HEK293 (cell line): ENCODE results near the gene SNAPC4.

Source experiments
- CTCF ChIA-PET: fragments of 350-600 bp; formaldehyde crosslinking; extraction: SDS; loops from one replicate; lab custom pipeline; 2021; ENCODE audit warnings: antibody characterized with exemption; lab: Yijun Ruan, JAX
- POLR2A ChIA-PET: fragments of 300-600 bp; formaldehyde crosslinking; extraction: SDS; loops from one replicate; lab custom pipeline; 2020; ENCODE audit warnings: antibody characterized with exemption, inconsistent platforms; lab: Yijun Ruan, JAX
- H3K27ac ChIP-seq: fragments of 200-500 bp; sonication (Bioruptor generic); 2 replicates; pipeline ENCODE4 v1.5.1; 2014; ENCODE audit warnings: low read depth, low read length, control low read depth, inconsistent platforms; ENCODE audit errors: extremely low read depth
- H3K36me3 ChIP-seq, 2 experiments: fragments of 200-500 bp in 1 of 2; sonication (Bioruptor generic) in 1 of 2; 1 replicate in 1 of 2; 2 replicates in 1 of 2; pipeline ENCODE4 v1.5.1; 2014 to 2017; ENCODE audit warnings: inconsistent platforms in 2 of 2, low read length in 2 of 2; ENCODE audit not compliant: control insufficient read depth in 2 of 2, insufficient read depth in 1 of 2
- H3K4me1 ChIP-seq: fragments of 200-500 bp; sonication (Bioruptor generic); 2 replicates; pipeline ENCODE4 v1.5.1; 2014; ENCODE audit warnings: mild to moderate bottlenecking, low read length, inconsistent platforms; ENCODE audit not compliant: control insufficient read depth, insufficient read depth
- H3K4me3 ChIP-seq: 2 replicates; pipeline ENCODE4 v1.5.1; 2011; ENCODE audit warnings: low read depth, mild to moderate bottlenecking, control low read depth, low read length, moderate library complexity
- H3K9me3 ChIP-seq: fragments of 200-500 bp; sonication (Bioruptor generic); 2 replicates; pipeline ENCODE4 v1.5.1; 2014; ENCODE audit warnings: low read depth, low read length, inconsistent platforms; ENCODE audit not compliant: control insufficient read depth, insufficient read depth
- GLIS2 ChIP-seq: fragments of 450-650 bp; formaldehyde crosslinking; IDR thresholded peaks from 2 replicates; pipeline ENCODE4 v1.5.1; 2016; ENCODE audit warnings: missing biosample characterization, missing genetic modification characterization
- IKZF3 ChIP-seq: fragments of 450-650 bp; IDR thresholded peaks from 2 replicates; pipeline ENCODE4 v1.5.0; 2018; ENCODE audit warnings: missing biosample characterization, mild to moderate bottlenecking, missing genetic modification characterization, moderate library complexity
- KLF1 ChIP-seq: fragments of 450-650 bp; formaldehyde crosslinking; IDR thresholded peaks from 2 replicates; pipeline ENCODE4 v1.5.1; 2016; ENCODE audit warnings: missing biosample characterization, missing genetic modification characterization
- MEIS1 ChIP-seq: sonication (generic); formaldehyde crosslinking; IDR thresholded peaks from 2 replicates; pipeline ENCODE4 v1.8.1; 2022; ENCODE audit warnings: missing genetic modification reagents, mild to moderate bottlenecking, borderline replicate concordance
- WT1 ChIP-seq: fragments of 450-650 bp; formaldehyde crosslinking; IDR thresholded peaks from 2 replicates; pipeline ENCODE4 v1.5.1; 2016; ENCODE audit warnings: missing biosample characterization, missing genetic modification characterization
- ZBTB1 ChIP-seq: fragments of 450-650 bp; formaldehyde crosslinking; IDR thresholded peaks from 2 replicates; pipeline ENCODE4 v1.5.1; 2016; ENCODE audit warnings: missing biosample characterization, missing genetic modification characterization
- ZBTB26 ChIP-seq: fragments of 450-650 bp; formaldehyde crosslinking; optimal IDR thresholded peaks from 2 replicates; pipeline ENCODE3; 2016; ENCODE audit warnings: missing biosample characterization, mild to moderate bottlenecking, missing genetic modification characterization
- ZIC2 ChIP-seq: fragments of 450-650 bp; formaldehyde crosslinking; IDR thresholded peaks from 2 replicates; pipeline ENCODE4 v1.5.1; 2016; ENCODE audit warnings: missing biosample characterization, missing genetic modification characterization
- ZNF10 ChIP-seq: fragments of 450-650 bp; formaldehyde crosslinking; IDR thresholded peaks from 2 replicates; pipeline ENCODE4 v1.5.1; 2017; ENCODE audit warnings: missing biosample characterization, missing genetic modification characterization
- ZNF121 ChIP-seq: fragments of 450-650 bp; formaldehyde crosslinking; IDR thresholded peaks from 2 replicates; pipeline ENCODE4 v1.5.1; 2016; ENCODE audit warnings: missing biosample characterization, missing genetic modification characterization
- ZNF169 ChIP-seq: fragments of 450-650 bp; formaldehyde crosslinking; IDR thresholded peaks from 2 replicates; pipeline ENCODE4 v1.5.1; 2016; ENCODE audit warnings: missing biosample characterization, missing genetic modification characterization
- ZNF248 ChIP-seq: fragments of 450-650 bp; formaldehyde crosslinking; IDR thresholded peaks from 2 replicates; pipeline ENCODE4 v1.5.1; 2017; ENCODE audit warnings: missing biosample characterization, missing genetic modification characterization
- ZNF311 ChIP-seq: fragments of 450-650 bp; formaldehyde crosslinking; IDR thresholded peaks from 2 replicates; pipeline ENCODE4 v1.5.1; 2017; ENCODE audit warnings: missing biosample characterization, missing genetic modification characterization, borderline replicate concordance
- ZNF324 ChIP-seq: fragments of 450-650 bp; formaldehyde crosslinking; IDR thresholded peaks from 2 replicates; pipeline ENCODE4 v1.5.1; 2016; ENCODE audit warnings: missing biosample characterization, missing genetic modification characterization
- ZNF335 ChIP-seq: fragments of 450-650 bp; formaldehyde crosslinking; conservative IDR thresholded peaks from 2 replicates; pipeline ENCODE4 v1.5.1; 2016; ENCODE audit warnings: missing biosample characterization, missing genetic modification characterization
- ZNF341 ChIP-seq: fragments of 450-650 bp; formaldehyde crosslinking; IDR thresholded peaks from 2 replicates; pipeline ENCODE4; 2016; ENCODE audit warnings: low read depth, missing biosample characterization, missing genetic modification characterization
- ZNF354C ChIP-seq: fragments of 450-650 bp; formaldehyde crosslinking; IDR thresholded peaks from 2 replicates; pipeline ENCODE4 v1.5.1; 2016; ENCODE audit warnings: missing biosample characterization, missing genetic modification characterization, low read depth, borderline replicate concordance
- ZNF544 ChIP-seq: fragments of 450-650 bp; formaldehyde crosslinking; IDR thresholded peaks from 2 replicates; pipeline ENCODE4 v1.5.0; 2017; ENCODE audit warnings: missing biosample characterization, missing genetic modification characterization
- ZNF561 ChIP-seq: fragments of 450-650 bp; IDR thresholded peaks from 2 replicates; pipeline ENCODE4 v1.5.1; 2018; ENCODE audit warnings: missing biosample characterization, missing genetic modification characterization, borderline replicate concordance
- ZNF768 ChIP-seq: fragments of 450-650 bp; formaldehyde crosslinking; IDR thresholded peaks from 2 replicates; pipeline ENCODE4 v1.5.1; 2018; ENCODE audit warnings: missing biosample characterization, mild to moderate bottlenecking, missing genetic modification characterization
- TF ChIP-seq, protein P1 (sequence below): fragments of 450-650 bp; formaldehyde crosslinking; IDR thresholded peaks from 2 replicates; pipeline ENCODE4 v1.5.1; 2016; ENCODE audit warnings: missing biosample characterization, missing genetic modification characterization
- TF ChIP-seq, protein P2 (sequence below): sonication (generic); formaldehyde crosslinking; IDR thresholded peaks from 2 replicates; pipeline ENCODE4 v1.8.1; 2022; ENCODE audit warnings: mild to moderate bottlenecking, moderate library complexity, missing genetic modification reagents
- TF ChIP-seq, protein P3 (sequence below): fragments of 450-650 bp; formaldehyde crosslinking; IDR thresholded peaks from 2 replicates; pipeline ENCODE4 v1.5.1; 2016; ENCODE audit warnings: missing biosample characterization, missing genetic modification characterization

The SNAPC4 gene

GRCh38 chr9:136372561-136373299, 27.2 kb downstream of the SNAPC4 start:
- CTCF ChIA-PET: interaction anchor here (0.6 to 2.0 kb wide), 4 partner anchors 10 to 59 kb away, joined by 3 to 10 read pairs (median 6); partner anchors contain the start of gene DNLZ
- Histone ChIP-seq H3K4me1 (no peaks in the 10 kb centered on the region), H3K36me3 (peaks cover 0 to 34% of the 10 kb centered on the region in 2 experiments; a peak in 1 of 3 replicates), H3K9me3 (no peaks in the 10 kb centered on the region), H3K4me3 (no peak overlapping the region), H3K27ac (no peak overlapping the region)
- POLR2A ChIA-PET: interaction anchor here (0.6 to 2.7 kb wide), 2 partner anchors 9 to 13 kb away, joined by 4 to 20 read pairs; partner anchors contain the start of gene DNLZ
- TF ChIP-seq, protein P1, sequence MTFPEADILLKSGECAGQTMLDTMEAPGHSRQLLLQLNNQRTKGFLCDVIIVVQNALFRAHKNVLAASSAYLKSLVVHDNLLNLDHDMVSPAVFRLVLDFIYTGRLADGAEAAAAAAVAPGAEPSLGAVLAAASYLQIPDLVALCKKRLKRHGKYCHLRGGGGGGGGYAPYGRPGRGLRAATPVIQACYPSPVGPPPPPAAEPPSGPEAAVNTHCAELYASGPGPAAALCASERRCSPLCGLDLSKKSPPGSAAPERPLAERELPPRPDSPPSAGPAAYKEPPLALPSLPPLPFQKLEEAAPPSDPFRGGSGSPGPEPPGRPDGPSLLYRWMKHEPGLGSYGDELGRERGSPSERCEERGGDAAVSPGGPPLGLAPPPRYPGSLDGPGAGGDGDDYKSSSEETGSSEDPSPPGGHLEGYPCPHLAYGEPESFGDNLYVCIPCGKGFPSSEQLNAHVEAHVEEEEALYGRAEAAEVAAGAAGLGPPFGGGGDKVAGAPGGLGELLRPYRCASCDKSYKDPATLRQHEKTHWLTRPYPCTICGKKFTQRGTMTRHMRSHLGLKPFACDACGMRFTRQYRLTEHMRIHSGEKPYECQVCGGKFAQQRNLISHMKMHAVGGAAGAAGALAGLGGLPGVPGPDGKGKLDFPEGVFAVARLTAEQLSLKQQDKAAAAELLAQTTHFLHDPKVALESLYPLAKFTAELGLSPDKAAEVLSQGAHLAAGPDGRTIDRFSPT: peak; percentile 21; the same call in 1 of the 2 replicates
- TF ChIP-seq ZNF561 (tag by site-specific recombination) (no peak), WT1 (tag by site-specific recombination) (no peak), ZNF121 (tag by site-specific recombination) (peak; percentile 96), ZNF341 (peak; percentile 76), ZBTB26 (tag by site-specific recombination) (peak; percentile 0), ZNF335 (tag by site-specific recombination) (peak; percentile 41; the same call in 1 of the 2 replicates), ZNF354C (tag by site-specific recombination) (no peak), ZIC2 (tag by site-specific recombination) (peak; percentile 47), ZNF10 (tag by site-specific recombination) (peak; percentile 84; the same call in 1 of the 2 replicates), ZNF248 (no peak), MEIS1 (CRISPR knock-in tag) (no peak), KLF1 (tag by site-specific recombination) (0 out of 2 replicates have a peak, but pooled peaks have one; percentile 9), ZNF768 (no peak), ZNF324 (no peak), ZNF311 (tag by site-specific recombination) (no peak), IKZF3 (tag by site-specific recombination) (no peak), GLIS2 (tag by site-specific recombination) (peak; percentile 65), ZNF169 (tag by site-specific recombination) (no peak), ZBTB1 (tag by site-specific recombination) (no peak), ZNF544 (tag by site-specific recombination) (no peak)
- TF ChIP-seq, protein P2, sequence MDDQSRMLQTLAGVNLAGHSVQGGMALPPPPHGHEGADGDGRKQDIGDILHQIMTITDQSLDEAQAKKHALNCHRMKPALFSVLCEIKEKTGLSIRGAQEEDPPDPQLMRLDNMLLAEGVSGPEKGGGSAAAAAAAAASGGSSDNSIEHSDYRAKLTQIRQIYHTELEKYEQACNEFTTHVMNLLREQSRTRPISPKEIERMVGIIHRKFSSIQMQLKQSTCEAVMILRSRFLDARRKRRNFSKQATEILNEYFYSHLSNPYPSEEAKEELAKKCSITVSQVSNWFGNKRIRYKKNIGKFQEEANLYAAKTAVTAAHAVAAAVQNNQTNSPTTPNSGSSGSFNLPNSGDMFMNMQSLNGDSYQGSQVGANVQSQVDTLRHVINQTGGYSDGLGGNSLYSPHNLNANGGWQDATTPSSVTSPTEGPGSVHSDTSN (CRISPR knock-in tag): no peak
- TF ChIP-seq, protein P3, sequence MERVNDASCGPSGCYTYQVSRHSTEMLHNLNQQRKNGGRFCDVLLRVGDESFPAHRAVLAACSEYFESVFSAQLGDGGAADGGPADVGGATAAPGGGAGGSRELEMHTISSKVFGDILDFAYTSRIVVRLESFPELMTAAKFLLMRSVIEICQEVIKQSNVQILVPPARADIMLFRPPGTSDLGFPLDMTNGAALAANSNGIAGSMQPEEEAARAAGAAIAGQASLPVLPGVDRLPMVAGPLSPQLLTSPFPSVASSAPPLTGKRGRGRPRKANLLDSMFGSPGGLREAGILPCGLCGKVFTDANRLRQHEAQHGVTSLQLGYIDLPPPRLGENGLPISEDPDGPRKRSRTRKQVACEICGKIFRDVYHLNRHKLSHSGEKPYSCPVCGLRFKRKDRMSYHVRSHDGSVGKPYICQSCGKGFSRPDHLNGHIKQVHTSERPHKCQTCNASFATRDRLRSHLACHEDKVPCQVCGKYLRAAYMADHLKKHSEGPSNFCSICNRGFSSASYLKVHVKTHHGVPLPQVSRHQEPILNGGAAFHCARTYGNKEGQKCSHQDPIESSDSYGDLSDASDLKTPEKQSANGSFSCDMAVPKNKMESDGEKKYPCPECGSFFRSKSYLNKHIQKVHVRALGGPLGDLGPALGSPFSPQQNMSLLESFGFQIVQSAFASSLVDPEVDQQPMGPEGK (tag by site-specific recombination): peak; percentile 47
